ENCODE measurements around the gene MFAP1.

Gene MFAP1

DNA sequence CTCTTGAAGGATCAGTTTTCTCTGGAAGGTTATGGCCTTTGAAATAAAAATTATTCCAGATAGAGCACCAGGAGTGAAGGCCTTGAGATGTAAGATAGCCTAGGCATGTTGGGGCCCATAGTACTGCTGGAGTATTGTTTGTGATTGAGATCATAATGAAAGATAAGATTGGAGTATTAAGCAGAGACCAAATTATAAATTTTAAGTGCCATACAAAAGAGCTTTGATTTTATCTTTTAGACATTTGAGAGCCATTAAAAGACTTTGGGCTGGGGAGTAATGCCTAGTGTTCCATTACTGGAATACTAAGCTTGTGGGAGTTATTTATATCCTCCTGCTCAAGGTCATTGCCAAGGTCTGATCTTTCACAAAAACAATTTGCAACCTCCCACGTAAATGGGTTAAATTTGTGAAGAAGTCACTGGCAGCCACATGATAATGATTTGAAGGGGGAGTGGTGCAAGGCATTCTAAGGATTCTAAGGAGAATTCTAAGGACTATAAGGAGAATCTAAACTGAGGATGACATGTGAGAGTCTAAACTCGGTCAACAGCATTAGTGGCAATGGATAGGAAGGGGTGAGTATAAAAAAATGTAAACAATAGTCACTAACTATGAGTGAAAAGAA, 60.6 kb downstream of the MFAP1 start:
- Histone ChIP-seq H3K4me3 (ENCODE audit: low read depth in 1 of 2, low read length in 1 of 2) (no peak overlapping the region), H3K9me3 (no peaks in the 10 kb centered on the region), H3K4me1 (ENCODE audit: control insufficient read depth in 1 of 2, insufficient read depth in 1 of 2, low read depth in 1 of 2, low read length in 1 of 2) (no peaks in the 10 kb centered on the region), H3K36me3 (peaks cover 80% of the 10 kb centered on the region), H3K27me3 (no peaks in the 10 kb centered on the region), H3K27ac (no peak overlapping the region)
- TF ChIP-seq, protein P1, sequence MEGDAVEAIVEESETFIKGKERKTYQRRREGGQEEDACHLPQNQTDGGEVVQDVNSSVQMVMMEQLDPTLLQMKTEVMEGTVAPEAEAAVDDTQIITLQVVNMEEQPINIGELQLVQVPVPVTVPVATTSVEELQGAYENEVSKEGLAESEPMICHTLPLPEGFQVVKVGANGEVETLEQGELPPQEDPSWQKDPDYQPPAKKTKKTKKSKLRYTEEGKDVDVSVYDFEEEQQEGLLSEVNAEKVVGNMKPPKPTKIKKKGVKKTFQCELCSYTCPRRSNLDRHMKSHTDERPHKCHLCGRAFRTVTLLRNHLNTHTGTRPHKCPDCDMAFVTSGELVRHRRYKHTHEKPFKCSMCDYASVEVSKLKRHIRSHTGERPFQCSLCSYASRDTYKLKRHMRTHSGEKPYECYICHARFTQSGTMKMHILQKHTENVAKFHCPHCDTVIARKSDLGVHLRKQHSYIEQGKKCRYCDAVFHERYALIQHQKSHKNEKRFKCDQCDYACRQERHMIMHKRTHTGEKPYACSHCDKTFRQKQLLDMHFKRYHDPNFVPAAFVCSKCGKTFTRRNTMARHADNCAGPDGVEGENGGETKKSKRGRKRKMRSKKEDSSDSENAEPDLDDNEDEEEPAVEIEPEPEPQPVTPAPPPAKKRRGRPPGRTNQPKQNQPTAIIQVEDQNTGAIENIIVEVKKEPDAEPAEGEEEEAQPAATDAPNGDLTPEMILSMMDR (IDR thresholded peaks at IDR 0.05), result no peak

DNA sequence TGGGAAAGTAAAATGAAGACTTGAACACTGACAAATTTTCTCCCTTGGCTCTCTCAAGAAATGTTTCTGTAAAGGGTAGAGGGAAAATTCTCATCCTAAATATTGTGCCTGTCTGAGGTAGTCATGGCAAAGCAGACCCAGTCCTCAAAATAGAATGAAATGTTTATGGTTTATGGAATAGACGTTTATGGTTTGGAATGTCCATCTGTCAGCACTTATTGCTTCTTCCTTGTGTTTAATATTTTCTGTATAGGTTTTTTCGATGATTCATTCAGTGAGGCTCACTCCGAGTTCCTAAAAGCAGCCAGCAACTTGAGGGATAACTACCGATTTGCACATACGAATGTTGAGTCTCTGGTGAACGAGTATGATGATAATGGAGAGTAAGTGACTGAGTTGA, 61.7 kb downstream of the MFAP1 start:
- Histone ChIP-seq H3K36me3 (peaks cover 68% of the 10 kb centered on the region), H3K4me1 (ENCODE audit: control insufficient read depth in 1 of 2, insufficient read depth in 1 of 2, low read depth in 1 of 2, low read length in 1 of 2) (no peaks in the 10 kb centered on the region), H3K4me3 (ENCODE audit: low read depth in 1 of 2, low read length in 1 of 2) (no peak overlapping the region), H3K9me3 (no peaks in the 10 kb centered on the region), H3K27me3 (no peaks in the 10 kb centered on the region), H3K27ac (no peak overlapping the region)
- TF ChIP-seq, protein P1 (IDR thresholded peaks at IDR 0.05), result no peak

All from neutrophil (primary cell).